Measurements from ENCODE around the gene DDIAS.
"Not testable (repeated sequence)": the region's sequence is repeated elsewhere in the genome, so short reads cannot be mapped to it uniquely, and the experiment has no call there.

DDIAS gene

GRCh38 chr11:82929121-82929520 lies 27.6 kb downstream of the DDIAS start:
- DNase-seq: no peak

DNA sequence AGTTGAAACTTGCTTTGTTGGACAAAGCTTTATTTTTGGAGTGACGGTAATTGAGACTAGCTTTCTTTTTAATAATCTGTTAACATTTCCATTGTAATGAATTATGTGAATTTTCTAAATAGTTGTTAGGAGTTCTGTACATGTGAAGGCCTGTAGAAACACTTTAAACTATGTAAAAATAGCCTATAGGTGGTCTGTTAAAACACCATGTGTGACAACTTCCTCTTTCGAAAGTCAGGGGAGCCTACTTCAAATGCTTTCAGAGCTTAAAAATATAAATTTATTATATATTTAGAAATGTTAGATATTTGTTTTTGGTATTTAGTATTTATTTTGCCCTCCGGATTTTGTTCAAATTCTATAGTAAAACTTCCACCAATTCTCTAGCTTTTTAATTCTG lies 28.7 kb downstream of the DDIAS start:
- no peak for DNase-seq

DNA sequence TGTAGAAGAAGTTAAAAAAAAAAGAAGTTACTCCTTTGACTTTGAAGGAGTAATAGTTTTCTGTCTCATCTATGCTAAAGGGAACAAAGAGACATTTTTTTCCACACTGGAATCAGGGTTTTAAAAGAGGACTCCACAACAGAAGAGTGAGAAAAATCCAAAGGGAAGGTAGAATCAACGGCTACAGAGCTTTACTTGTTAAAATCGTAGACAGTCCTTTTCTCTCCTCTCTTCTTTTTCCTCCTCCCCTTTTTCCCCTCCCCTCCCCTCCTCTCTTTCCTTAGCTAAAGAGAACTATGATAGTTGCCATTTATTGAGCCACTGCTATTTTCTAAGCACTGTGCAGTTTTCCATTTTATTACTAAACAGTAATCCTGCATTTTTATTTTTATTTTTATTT lies 29.2 kb downstream of the DDIAS start:
- no peak for DNase-seq

GRCh38 chr11:82932564-82932963 lies 31.0 kb downstream of the DDIAS start:
- no peak for DNase-seq

DNA sequence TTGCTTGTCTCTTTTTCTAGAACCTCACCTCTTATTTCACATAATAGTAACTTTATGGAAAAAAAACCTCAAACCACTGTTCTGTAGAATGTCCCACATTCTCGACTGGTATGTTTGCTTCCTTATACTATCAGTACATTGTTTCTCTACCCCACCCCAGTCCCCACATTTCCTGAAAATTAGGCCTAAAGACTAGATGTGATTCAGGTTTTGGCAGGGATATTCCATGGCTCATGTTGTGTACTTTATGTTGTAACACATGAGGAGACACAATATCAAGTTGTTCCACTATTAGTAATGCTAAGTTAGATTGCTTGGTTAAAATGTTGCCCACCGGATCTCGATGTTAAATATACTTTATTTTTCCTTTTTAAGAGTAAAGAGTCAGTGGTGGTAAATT lies 34.7 kb downstream of the DDIAS start:
- no peak for DNase-seq

- no peak for DNase-seq
These were observed 36.0 kb downstream of the DDIAS start for GRCh38 chr11:82937554-82937953.

DNA sequence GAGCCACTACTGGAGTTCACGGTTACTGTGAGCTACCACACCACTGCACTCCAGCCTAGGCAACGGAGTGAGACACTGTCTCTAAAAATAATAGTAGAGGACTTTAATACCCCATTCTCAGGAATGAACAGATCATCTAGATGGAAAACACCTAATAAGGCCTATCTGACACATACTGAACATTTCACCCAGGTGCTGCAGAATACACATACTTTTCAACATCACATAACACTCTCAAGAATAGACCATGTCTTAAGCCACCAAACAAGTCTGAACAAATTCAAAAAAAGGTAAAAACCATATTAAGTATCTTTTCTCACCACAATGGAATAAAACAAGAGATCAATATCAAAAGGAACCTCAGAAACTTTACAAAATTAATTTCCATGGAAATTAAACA lies 37.9 kb downstream of the DDIAS start:
- no peak for DNase-seq

- DNase-seq: no peak
These were observed 40.8 kb downstream of the DDIAS start for GRCh38 chr11:82942376-82942775.

DNA sequence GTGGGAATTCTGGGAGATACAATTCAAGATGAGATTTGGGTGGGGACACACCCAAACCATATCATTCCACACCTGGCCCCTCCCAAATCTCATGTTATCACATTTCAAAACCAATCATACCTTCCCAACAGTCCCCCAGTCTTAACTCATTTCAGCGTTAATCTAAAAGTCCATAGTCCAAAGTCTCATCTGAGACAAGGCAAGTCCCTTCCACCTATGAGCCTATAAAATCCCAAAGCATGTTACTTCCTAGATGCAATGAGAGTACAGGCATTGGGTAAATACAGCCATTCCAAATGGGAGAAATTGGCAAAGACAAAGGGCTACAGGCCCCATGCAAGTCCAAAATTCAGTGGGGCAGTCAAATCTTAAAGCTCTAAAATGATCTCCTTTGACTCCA lies 41.9 kb downstream of the DDIAS start:
- DNase-seq: not testable (repeated sequence)

- no peak for DNase-seq
These were observed 42.7 kb downstream of the DDIAS start for GRCh38 chr11:82944198-82944597.

- DNase-seq: not testable (repeated sequence)
These were observed 43.5 kb downstream of the DDIAS start for GRCh38 chr11:82945041-82945440.

GRCh38 chr11:82945682-82946081 lies 44.1 kb downstream of the DDIAS start:
- DNase-seq: no peak

DNA sequence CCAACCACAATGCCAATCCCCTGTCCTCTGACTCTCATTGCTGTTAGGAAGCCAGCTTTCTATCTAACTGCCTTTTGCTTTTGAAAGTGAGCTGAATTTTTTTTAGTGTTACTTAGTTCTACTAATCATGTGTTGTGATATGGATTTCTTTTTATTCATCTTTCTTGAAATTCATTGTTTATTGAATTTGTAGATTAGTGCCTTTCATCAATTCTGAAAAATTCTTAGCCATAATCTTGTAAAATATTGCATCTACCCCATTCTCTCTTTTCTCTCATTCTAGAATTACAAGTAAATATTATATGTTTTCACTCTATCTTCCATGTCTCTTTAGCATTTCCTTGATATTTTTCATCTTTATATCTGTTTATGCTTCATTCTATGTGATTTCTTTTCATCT lies 47.8 kb downstream of the DDIAS start:
- DNase-seq: no peak

DNA sequence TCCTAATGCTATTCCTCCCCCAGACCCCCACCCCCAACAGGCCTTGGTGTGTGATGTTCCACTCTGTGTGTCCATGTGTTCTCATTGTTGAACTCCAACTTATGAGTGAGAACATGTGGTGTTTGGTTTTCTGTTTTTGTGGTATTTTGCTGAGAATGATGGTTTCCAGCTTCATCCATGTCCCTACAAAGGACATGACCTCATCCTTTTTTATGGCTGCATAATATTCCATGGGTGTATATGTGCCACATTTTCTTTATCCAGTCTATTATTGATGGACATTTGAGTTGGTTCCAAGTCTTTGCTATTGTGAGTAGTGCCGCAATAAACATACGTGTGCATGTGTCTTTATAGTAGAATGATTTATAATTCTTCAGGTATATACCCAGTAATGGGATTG lies 49.0 kb downstream of the DDIAS start:
- not testable (repeated sequence) for DNase-seq

- DNase-seq: peak; percentile 45
These were observed 54.4 kb downstream of the DDIAS start for GRCh38 chr11:82955736-82956453.

DNA sequence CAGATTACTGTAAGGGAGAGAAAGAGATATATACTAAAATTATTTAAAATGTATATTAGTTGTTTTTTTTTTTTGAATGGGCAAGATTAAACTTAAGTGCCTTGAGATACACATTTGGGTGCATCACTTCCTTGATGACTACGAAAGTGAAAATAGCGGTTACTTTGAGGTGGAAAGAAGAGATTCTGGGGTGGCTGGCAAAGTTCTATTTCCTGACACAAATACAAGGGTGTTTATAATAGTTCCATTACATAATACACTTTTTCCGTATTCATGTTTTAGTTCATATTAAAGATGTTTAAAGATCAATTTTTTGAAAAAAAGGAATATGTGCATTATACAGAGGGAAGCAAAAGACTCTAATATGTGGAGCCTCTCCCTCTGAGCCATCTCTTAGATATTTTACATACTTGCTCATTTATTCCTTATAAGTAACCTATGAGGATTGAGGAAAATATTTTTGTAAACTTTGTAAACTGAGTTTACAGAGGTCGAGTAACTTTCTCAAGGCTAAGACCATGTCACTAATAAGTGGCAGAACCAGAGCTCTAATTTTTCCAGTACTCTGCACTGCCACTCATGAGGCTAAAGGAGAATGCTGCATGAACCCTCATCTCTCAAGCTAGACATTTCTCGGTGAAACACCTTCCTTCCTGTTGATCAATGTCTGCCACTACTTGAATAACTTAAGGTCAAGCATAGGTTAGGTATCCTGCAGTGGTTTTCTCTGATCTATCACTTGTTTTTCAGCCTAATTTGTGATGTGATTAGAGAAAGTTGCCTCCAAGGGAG lies 58.6 kb downstream of the DDIAS start:
- peak; percentile 72 for DNase-seq

- DNase-seq: peak; percentile 49
These were observed 59.2 kb downstream of the DDIAS start for GRCh38 chr11:82960779-82961143.

DNA sequence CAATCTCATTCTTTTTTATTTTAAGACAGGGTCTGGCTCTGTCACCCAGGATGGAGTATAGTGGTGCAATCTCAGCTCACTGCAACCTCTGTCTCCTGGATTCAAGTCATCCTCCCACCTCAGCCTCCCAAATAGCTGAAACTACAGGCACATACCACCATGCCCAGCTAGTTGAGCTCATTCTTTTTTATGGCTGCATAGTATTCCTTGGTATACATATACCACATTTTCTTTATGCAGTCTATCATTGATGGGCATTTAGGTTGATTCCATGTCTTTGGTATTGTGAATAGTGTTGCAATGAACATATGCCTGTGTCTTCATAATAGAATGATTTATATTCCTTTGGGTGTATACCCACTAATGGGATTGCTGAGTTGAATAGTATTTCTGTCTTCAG lies 60.5 kb downstream of the DDIAS start:
- DNase-seq: not testable (repeated sequence)

DNA sequence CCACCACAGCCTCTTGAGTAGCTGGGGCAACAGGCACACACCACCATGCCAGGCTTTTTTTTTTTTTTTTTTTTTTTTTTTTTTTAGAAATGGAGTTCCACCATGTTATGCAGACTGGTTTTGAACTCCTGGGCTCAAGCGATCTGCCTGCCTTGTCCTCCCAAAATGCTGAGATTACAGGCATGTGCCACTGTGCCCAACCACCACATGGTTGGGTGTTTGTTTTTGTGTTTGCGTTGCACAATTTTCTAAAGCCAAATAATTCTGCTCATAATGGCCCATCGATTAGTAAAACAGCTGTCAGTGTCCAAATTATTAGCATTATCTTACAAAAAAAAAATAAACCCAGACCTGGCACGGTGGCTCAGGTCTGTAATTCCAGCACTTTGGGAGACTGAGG lies 65.8 kb downstream of the DDIAS start:
- no peak for DNase-seq

DNA sequence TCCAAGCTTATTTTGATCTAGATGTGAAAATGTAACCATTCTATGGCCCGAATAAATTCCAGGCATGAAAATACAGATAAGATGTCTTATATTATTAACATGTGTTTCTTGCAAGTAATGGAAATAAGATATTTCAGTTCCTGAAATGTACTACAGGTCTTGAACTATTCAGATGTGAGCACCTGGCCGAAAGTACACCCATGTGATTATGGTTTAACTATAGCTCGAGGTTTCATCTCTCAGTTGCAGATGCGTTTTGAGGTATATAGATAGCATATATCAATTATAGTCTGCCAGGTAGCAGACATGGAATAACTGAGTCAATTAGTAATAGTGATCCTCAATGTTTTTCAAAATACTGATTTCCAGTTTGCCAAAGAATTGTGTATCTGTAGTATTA lies 68.3 kb downstream of the DDIAS start:
- peak; percentile 82 for DNase-seq

GRCh38 chr11:82970507-82971083 lies 69.1 kb downstream of the DDIAS start:
- DNase-seq: not testable (repeated sequence)

DNA sequence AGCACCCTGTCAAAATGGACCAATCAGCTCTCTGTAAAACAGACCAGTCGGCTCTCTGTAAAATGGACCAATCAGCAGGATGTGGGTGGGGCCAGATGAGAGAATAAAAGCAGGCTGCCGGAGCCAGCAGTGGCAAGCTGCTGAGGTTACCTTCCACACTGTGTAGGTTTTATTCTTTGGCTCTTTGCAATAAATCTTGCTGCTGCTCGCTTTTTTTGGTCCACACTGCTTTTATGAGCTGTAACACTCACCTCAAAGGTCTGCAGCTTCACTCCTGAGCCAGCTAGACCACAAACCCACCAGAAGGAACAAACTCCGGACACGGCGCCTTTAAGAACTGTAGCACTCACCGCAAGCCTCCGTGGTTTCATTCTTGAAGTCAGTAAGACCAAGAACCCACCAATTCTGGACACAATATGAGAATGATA lies 70.0 kb downstream of the DDIAS start:
- DNase-seq: not testable (repeated sequence)

DNA sequence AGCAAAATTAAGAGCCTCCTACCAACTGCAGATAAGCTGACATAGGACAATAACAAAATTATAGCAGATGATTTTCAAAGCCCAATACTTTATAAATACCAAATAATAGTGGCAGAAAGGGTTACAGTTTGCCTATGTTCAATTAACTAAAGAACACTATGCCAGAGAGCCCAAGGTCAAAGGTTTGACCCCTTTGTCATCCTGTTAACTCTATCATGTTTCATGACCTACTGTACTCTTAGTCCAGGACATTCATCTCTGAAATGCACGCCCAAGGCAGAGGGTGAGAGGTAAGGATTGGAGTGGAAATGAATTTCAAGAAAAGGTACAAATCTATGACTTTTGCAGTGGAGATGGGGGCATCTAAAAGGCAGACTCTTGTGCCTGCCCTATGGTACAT lies 70.6 kb downstream of the DDIAS start:
- DNase-seq: no peak

DNA sequence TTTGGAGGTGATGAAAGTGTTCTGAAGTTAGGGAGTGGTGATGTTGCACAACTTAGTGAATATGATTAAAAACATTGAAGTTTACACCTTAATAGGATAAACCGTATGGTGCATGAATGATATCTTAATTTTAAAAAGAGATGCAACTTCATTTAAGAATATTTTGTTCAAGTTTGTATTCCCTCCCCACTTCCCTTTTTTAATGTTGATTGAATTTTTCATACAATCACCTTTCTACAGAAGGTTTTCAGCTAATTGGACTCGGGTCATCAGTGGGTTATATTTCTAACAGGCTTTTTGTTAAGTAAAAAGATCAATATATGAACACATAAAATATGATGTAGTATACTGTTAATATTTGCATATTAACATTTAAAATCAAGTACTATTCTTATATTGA lies 72.6 kb downstream of the DDIAS start:
- DNase-seq: no peak
